Suprapubic skin (tissue), 4 donors: ENCODE data around the gene OSGIN1.

Experiments used
- EP300 ChIP-seq: sonication (generic); formaldehyde crosslinking; IDR thresholded peaks from one replicate; pipeline ENCODE4 v1.6.1; 2017; ENCODE audit warnings: antibody characterized with exemption
- POLR2A ChIP-seq, 2 donors: fragments of 450-650 bp; IDR thresholded peaks; one replicate each; pipeline ENCODE4 v1.6.1; 2017; ENCODE audit warnings: antibody characterized with exemption in 2 of 2, mild to moderate bottlenecking in 2 of 2, moderate library complexity in 2 of 2
- POLR2AphosphoS5 ChIP-seq, 3 donors: sonication (generic); formaldehyde crosslinking; IDR thresholded peaks; one replicate each; pipeline ENCODE4 v1.6.1; 2017; ENCODE audit warnings: antibody characterized with exemption in 3 of 3
- TF ChIP-seq, protein P1 (sequence below), 2 donors: fragments of 200-600 bp in 1 of 2; fragments of 450-650 bp in 1 of 2; sonication (generic) in 1 of 2; IDR thresholded peaks; one replicate each; pipeline ENCODE4 v1.5.1; 2016 to 2019; ENCODE audit warnings: antibody characterized with exemption in 2 of 2, mild to moderate bottlenecking in 1 of 2, moderate library complexity in 1 of 2

DNA sequence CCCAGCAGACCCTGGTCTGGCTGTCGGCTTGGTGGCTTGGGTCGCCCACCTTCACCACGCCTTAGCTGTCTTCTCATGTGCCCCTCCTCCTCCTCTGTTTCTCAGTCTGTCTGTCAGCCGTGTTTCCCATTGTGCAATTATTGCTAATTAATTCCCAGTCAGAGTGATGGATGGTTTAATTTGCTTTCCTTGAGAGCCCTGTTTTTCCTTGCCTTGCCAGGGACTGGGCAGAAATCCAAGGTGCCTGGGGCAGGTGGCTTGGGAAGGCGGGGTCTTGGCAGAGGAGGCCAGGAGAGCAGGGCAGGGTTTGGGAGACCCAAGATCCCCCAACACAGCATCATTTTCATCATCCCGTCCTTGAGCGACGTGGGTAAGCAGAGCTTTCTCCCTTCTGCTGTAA is 36.3 kb downstream of the OSGIN1 start:
- TF ChIP-seq, protein P1, sequence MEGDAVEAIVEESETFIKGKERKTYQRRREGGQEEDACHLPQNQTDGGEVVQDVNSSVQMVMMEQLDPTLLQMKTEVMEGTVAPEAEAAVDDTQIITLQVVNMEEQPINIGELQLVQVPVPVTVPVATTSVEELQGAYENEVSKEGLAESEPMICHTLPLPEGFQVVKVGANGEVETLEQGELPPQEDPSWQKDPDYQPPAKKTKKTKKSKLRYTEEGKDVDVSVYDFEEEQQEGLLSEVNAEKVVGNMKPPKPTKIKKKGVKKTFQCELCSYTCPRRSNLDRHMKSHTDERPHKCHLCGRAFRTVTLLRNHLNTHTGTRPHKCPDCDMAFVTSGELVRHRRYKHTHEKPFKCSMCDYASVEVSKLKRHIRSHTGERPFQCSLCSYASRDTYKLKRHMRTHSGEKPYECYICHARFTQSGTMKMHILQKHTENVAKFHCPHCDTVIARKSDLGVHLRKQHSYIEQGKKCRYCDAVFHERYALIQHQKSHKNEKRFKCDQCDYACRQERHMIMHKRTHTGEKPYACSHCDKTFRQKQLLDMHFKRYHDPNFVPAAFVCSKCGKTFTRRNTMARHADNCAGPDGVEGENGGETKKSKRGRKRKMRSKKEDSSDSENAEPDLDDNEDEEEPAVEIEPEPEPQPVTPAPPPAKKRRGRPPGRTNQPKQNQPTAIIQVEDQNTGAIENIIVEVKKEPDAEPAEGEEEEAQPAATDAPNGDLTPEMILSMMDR (IDR thresholded peaks at IDR 0.05) = no peak
- TF ChIP-seq EP300 (no peak), POLR2AphosphoS5 (IDR thresholded peaks at IDR 0.05) (no peak), POLR2A (IDR thresholded peaks at IDR 0.05) (no peak)
